DMS53 (cell line): ENCODE measurements around the gene SPESP1.

Experiments used
- DNase-seq: peaks from one replicate; lab custom pipeline; 2025; lab: John Stamatoyannopoulos, UW

SPESP1 gene

DNA sequence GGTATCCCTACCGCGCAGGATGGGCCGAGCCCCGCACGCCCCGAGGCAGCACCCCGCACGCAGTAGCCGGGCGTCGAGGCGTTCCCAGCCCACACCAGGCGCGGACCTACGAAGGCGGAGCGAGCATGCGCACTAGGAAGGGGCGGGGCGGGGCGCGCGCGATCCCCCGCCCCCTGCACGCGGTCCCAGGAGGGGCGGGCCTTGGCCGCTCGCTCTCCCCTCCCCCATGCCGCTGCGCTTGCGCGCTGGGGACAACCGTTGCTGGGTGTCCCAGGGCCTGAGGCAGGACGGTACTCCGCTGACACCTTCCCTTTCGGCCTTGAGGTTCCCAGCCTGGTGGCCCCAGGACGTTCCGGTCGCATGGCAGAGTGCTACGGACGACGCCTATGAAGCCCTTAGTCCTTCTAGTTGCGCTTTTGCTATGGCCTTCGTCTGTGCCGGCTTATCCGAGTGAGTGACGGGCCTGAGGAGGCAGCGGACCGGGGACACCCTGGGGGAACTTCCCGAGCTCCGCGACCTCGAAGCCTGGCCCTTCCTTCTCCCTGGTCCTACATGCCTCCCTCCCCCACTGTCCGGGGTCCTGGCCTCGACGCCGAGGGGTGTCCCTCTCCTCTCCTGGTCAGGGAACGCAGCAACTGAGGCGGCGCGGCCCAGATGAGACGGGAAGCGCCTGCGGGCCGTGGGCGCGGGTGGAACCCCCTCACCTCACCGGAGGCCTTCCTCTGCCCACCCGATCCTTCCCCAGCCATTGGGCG, at the start of gene SPESP1:
Gene SPESP1 (plus strand): TSS at position 258 of the 755 bp plus-strand sequence. CDS start 129 bp downstream, at position 387.
- no peak for DNase-seq

DNA sequence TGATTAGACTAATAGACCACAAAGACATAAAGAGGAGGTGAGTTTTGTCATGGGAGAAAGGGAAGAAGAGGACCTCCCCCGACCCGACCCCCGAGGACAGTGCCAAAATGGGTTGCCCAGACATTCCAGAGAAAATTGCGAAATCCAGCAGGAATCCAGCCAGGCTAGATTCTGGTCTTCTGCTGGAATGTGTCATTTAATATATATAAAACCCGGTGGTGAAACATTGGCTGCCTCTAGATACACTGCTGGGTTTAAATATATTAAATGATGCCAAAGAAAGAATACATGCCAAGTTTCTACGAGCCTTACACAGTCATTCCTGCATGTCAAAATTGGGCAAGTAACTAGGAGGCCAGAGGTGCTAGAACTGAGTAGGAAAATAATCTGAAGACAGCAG, 45.3 kb upstream of the SPESP1 start:
- DNase-seq: no peak

DNA sequence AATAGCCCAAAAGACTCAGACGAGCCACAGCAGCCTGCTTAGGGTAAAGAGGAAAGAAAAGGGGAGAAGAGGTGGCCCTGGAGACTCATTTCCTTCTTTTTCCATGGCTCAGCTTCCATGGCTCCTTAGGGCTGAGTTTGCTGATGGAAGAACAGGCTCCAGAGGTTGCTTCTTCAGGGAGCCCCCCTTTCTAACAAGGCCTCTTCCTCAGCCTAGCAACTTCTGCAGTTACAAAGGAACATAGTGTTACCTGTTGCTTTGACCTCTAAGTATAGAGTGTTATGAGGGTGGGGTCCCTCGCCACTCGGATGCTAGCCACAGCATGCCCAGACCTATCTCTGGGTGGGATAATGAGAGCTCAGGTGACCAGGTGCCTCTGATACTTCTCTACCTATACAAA, 43.2 kb upstream of the SPESP1 start:
- DNase-seq: no peak

GRCh38 chr15:68887819-68888218, 42.5 kb upstream of the SPESP1 start:
- DNase-seq: no peak

DNA sequence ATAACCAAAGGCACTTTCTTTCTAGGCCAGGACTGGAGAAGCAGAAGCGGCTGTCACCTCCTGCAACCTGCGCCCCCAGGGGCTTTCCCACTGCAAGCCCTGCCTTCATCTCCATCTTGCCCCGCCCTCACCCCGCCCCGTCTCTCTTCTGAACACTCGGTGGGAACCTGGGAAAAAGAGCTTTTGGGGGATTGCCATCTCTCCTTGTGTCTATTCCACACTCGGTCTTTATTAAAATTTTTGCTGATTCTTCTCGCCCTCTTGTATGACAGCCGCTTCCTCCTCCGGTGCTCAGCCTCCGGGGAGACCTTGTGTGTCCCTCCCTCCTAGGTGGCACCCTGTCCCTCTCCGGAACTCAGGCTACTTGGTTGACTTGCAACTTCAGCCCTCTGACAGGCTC, 41.9 kb upstream of the SPESP1 start:
- DNase-seq: no peak

DNA sequence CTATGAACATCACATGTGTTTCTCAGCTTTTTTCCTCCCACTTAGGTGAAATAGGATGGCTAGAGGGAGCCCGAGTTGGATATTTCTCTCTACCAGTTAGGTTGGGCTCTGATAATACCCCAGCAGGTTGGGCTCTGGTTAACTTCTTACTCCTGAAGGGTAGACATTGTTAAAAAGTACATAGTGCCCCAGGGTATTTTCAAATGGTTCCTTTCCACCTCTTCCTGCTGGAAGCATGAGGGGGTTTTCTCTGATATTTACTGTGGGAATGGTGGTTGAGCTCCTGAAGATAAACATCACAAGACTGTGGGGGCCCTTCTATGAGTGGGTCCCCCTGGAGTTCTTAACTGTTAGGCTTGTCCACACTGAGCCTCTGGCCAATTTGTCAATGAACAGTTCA, 36.1 kb upstream of the SPESP1 start:
- no peak for DNase-seq

DNA sequence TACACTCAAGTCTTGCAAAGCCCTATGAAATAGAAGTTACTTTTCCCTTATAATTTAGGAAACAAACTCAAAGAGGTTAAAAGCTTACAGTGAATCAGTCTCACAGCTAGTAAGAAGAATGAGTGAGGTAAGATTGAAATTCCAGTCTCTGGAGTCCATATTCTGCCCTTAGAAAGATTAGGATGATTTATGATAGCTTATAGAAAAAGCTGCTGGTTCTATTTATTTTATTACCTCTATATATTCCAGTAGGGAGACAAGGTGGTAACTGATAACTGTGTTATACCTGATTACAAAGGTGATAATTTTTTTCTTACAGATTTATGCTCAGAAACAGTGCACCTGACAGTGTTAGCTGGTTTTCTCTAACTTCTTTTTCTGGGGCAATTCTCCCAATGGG, 34.1 kb upstream of the SPESP1 start:
- no peak for DNase-seq

GRCh38 chr15:68897016-68897415, 33.3 kb upstream of the SPESP1 start:
- no peak for DNase-seq

DNA sequence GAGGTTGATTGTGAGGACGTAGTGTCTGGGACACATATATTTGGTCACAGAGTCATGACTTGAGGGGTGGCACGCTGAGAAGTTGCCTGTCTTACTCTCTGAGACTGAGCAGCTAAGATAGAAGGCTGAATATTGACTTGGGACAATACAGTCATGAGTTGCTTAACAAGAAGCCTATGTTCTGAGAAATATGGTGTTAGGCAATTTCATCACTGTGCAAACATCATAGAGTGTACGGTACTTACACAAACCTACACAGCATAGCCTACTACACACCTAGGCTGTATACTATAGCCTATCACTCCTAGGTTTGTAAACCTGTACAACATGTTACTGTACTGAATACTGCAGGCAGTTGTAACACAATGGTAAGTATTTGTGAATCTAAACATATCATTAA, 30.3 kb upstream of the SPESP1 start:
- DNase-seq: peak; percentile 3

DNA sequence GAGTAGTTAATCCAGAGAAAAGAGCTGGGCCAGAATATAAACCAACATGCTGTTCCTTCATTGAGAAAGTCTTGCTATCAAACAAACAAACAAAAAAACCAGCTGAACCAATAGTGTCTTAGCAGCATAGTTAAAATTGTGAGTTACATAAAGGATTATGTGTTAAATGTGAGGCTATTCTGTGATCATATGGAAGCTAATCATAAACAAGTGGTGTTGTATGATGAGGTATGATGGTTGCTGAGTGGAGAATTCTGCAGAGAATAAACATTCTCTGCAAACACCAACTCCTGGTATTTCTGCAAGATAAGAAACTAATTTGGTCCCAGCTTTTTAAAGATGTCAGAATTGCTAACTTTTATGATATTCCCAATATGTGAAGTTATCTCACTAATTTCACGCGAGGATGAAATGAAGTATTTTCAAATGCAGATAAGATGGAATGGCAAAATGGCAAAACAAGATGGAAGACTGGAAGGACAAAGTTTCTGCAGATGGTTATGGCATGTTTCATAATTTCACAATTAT, 22.9 kb upstream of the SPESP1 start:
- no peak for DNase-seq

- DNase-seq: no peak
Observed at GRCh38 chr15:68909601-68910100, 20.7 kb upstream of the SPESP1 start.

- no peak for DNase-seq
Observed at GRCh38 chr15:68910341-68910740, 20.0 kb upstream of the SPESP1 start.

- no peak for DNase-seq
Observed at GRCh38 chr15:68910816-68911215, 19.5 kb upstream of the SPESP1 start.

GRCh38 chr15:68921926-68922325, 8.4 kb upstream of the SPESP1 start:
- DNase-seq: no peak

DNA sequence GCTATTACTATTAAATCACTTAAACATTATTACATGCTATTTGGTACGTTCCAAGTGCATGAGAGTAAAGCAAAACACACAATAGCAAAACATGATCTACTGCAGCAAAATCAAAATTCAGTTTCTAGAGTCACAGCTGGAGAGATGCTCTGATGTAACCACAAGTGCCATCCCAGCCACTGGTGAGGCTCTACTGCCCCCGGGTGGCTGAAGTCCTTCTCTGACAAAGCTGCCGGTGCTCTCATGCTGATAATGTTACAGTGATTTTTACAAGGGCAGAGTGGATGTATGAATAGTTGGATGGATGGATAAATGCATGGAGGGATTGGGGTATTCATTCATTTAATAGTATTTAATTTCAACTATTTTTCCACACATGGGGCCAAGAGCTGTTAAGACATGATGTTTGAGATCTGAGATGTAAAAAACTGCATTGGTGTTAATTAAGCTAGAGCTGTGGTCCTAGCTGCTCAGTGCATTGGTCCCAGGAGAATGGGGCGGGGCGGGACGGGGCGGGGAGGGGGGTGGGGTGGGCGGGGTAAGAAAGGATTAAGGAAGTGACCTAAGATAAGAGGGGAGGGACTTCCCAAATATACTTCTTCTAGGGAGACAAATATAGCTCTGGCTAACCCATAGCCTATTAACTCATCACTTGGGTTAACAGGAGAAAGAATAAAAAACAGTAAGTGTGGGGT, 5.3 kb upstream of the SPESP1 start:
- DNase-seq: peak; percentile 77

DNA sequence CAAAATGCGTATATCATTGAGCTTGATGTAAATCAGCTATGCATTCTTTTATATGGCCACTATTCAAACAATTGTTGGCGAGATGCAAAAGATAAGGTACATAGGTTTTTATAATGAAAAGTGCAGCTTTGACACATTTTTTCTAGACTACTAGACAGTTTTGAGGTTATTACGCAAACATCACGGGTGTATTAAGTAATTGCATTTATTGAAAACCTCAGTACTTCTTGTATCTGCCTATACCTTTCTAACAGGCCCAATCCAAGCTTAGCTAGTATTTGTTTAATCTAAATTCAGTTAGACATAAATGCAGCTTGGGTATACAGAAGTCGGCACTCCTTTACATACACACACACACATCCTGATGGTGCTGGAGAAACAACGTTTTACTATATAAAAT, 2.7 kb downstream of the SPESP1 start:
- no peak for DNase-seq

DNA sequence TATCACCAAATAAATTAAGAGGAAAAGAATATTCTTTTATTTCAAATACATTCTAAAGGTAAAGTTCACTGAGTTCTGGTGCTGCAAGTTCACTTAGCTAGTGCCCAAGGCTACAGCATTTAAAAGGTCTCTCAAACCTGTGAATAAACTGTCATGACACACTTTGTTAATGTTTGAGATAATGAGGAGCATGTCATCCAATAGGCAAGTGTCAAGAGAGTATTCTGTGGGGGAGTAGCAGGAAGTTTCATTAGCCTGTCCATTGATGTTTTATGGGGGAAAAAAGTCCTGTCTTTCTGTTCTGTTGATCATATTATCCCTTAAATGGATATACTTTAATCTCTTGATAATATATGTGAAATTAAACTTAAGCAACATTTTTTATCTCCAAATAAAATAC, 4.0 kb downstream of the SPESP1 start:
- no peak for DNase-seq

GRCh38 chr15:68935400-68935937, 5.1 kb downstream of the SPESP1 start:
- no peak for DNase-seq

- DNase-seq: no peak
Observed at GRCh38 chr15:68939501-68939900, 9.2 kb downstream of the SPESP1 start.

GRCh38 chr15:68951813-68952212, 21.5 kb downstream of the SPESP1 start:
- no peak for DNase-seq

DNA sequence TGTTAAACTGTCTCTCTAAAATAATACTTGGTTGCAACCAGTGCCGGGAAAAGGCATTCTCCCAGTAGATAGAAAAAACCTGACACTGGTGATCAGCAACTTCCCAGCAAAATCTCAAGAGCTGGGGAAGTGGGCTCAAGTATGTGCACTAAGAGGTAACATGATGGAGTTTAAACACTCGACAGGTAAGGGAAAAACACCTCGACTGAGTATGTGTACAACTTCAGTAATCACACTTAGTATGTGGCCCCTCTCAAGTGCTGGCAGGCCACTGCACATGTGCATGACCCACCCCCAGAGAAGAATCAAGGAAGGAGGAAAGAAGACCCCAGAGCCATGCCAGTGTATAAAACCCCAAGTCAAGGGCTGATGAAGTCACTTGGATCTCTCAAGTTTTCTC, 27.4 kb downstream of the SPESP1 start:
- DNase-seq: no peak

DNA sequence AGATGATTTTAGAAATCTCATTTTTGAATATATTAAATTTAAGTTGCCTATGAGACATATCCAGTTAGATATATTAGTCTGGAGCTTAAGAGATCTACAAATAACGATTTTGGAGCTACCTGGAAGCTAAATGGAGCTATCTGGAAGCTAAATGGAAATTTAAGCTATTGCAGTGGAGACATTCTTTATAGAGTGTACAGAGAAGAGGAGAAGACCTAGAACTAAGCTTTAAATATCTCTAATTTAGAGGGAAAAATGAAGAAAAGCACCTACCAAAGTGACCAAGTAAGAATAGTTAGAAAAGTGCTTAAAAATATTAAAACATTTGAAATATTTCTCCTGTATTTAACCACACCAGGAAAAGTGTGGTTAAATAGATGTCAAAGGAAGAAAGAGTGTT, 28.3 kb downstream of the SPESP1 start:
- DNase-seq: no peak

GRCh38 chr15:68962465-68962864, 32.1 kb downstream of the SPESP1 start:
- DNase-seq: no peak
